GM12801 (cell line): ENCODE results near the gene XPR1.

Source experiments
- TF ChIP-seq, protein P1 (sequence below): IDR thresholded peaks from one replicate; pipeline ENCODE4 v1.5.1; 2011; ENCODE audit warnings: control low read depth; ENCODE audit not compliant: insufficient read length; ENCODE audit errors: extremely low read depth

The XPR1 gene

DNA sequence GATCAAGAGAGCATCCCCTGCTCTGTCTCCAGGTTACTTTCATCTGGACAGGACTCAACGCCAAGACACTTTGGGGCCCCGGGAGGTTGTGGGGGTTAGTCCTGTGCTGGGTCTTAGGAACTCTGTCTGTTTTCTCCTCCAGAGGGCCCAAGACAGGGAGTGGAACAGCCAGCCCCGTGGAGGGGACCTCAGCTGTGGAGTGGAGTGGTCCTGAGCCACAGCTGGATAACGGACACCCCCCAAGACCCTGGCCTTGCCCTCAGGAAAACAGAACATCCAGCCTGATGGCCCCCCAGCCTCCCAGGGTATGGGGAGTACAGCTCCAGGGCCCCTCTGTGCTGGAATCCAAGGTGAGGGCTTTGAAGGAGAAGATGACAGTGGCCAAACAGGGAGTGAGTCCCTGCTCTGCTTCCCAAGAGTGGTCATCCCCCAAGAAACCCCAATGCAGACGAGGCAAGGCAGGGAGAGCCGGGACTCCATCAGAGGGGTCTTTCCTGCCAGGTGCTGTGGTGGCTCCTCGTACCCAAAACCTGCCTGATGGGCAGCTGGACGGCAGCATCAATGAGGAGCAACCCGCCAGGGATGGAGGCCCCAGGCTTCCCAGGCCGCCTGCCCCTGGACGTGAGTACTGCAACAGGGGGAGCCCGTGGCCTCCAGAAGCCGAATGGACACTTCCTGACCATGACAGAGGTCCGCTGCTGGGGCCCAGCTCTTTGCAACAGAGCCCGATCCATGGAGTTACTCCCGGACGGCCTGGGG lies 284.4 kb downstream of the XPR1 start:
- TF ChIP-seq, protein P1, sequence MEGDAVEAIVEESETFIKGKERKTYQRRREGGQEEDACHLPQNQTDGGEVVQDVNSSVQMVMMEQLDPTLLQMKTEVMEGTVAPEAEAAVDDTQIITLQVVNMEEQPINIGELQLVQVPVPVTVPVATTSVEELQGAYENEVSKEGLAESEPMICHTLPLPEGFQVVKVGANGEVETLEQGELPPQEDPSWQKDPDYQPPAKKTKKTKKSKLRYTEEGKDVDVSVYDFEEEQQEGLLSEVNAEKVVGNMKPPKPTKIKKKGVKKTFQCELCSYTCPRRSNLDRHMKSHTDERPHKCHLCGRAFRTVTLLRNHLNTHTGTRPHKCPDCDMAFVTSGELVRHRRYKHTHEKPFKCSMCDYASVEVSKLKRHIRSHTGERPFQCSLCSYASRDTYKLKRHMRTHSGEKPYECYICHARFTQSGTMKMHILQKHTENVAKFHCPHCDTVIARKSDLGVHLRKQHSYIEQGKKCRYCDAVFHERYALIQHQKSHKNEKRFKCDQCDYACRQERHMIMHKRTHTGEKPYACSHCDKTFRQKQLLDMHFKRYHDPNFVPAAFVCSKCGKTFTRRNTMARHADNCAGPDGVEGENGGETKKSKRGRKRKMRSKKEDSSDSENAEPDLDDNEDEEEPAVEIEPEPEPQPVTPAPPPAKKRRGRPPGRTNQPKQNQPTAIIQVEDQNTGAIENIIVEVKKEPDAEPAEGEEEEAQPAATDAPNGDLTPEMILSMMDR: no peak

DNA sequence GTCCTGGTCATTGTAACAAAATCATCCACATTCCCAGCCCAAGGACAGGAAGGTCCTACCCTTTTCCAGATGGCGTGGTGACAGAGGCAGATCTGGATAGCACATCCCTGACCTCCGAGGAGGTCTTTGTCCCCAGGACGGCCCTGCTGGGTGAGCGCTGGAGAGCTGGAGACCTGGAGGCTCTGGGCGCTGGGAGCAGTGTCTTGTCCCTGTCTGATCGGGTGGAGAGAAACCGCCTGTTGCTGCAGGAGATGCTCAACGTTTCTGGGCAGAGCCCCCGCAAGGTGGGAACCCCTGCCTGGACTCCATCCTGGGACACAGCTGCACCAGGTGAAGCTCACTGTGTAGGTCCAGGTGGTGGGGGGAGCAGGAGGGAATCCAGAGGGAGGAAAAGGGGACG lies 284.9 kb downstream of the XPR1 start:
- TF ChIP-seq, protein P1: no peak

DNA sequence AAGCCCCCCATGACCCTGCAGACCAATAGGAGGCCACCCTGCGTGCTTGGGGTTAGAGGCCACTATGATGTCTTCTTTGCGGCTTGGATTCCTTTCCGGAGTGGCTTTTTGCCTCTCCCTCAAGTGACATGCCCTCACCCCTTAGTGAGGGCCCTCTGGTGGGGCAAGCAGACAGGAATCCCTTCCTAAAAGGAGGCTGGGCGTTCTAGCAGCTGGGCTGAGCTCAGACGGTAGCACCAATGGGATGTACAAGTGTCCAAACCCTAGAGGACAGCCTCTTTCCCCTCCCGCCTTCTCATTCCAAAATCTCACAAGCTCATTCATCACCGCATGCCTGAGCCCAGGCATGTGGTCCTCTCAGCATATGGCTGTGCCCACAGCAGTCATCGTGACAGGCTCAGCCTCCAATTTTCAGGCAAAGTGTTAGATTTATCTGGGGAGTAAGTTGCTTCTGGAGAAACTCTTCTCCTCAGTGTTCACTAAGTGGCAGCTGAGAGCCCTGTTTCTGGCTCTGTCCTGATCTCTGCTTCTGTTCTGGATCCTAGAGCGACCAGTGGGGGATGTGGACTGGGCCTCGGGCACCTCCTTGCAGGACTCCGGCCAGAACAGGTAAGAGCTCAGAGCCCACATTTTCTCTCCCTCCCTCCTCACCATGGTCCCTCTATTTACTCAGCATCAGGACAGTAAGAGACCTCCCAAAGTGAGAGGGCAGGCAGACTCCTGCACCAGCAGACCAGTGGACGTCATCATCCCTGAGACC lies 285.7 kb downstream of the XPR1 start:
- TF ChIP-seq, protein P1: no peak

DNA sequence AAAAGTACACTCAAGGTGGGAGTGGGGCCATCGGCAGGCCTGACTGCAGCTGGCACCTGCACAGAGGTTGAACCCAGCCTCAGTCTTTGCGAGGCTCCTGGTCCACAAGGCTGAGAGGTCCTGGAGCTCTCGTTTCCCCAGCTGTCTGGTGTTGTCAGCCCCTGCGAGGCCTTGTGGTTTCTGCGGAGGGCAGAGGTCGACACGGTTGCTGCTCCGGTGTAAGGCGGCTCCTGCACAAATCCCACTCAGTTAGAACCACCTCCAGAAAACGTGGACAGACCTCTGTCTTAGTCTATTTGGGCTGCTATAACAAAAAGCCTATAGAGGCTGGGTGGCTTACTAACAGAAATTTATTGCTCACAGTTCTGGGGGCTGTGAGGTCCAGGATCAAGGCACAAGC lies 286.7 kb downstream of the XPR1 start:
- TF ChIP-seq, protein P1: no peak

DNA sequence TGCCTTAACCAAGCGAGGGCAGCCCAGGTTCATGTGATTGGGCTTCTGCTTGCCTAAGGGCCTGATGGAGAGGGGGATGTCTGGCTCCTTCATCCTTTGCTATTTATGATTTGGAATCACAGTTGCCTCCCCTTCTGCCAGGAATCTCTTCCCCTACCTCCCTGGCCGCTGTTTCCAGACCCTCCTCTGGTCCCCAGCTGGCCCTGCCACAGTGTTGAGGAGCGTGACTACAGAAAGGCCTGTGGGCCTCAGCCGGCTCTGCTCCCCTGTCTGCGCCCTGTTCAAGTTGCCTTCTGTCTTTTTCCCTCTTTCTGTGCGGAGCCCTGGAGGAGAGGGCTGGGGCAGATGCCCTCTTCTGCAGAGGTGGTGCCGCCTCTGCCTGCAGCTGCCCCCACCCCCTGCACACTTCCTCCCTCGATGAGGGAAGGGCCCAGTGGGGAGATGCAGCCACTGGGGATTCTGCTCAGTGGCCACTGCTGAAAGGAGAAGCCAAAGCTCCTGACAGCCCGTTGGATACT lies 287.4 kb downstream of the XPR1 start:
- TF ChIP-seq, protein P1: no peak

DNA sequence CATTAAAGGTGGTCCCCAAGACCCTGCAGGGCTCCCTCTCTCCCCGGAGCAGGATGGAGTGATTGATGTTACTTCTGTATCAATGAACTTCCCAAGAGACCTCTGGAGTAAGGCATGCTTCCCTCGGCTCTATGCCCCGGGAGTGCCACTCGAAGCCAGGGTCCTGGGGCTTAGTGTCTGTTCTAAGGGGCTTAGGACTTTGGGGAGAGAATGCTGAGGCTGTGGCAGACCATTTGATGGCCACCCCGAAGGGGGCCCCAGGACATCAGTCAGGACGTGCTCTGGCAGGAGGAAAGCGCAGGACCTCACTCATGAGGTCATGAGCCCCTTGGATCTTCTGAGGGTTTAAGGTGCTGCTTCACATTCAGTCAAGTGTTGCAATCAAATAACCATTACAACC lies 288.4 kb downstream of the XPR1 start:
- TF ChIP-seq, protein P1: no peak

DNA sequence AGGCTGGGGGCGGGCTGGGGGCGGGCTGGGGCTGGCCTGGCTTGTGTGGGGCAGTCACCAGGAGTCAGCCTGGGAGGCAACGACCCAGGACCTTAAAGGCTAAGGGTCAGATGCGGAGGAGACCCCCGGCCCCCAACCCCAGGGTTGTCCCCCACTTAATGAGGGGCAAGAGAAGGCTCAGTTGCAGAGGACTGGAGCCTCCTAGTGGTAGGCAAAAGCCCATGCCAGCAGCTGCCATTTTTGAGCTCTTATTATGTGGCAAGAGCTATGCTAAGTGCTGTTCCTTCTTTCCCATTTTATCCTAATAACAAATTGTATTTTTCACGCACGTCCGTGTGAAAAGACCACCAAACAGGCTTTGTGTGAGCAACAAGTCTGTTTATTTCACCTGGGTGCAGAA lies 288.9 kb downstream of the XPR1 start:
- TF ChIP-seq, protein P1: no peak
